PC-3 (cell line): ENCODE measurements around the gene TIE1. TPM values are rescaled to one million over a fixed set of nuclear protein-coding genes. Genes with fewer than 3 reads are reported as not detected.

ENCODE experiments used
- ATAC-seq: fragments of 200-7000 bp; cut with Tn5 transposase; 2 replicates; pipeline ENCODE4 v1.9.1; 2020; ENCODE audit warnings: mild to moderate bottlenecking, moderate library complexity
- BruUV-seq: library from RNA; stranded (reverse); fragments of 400-500 nt; replicated peaks from 2 replicates; lab custom pipeline; 2021; lab: Mats Ljungman, UMichigan
- CTCF ChIA-PET: fragments of 300-600 bp; sonication (Branson Sonifier 250); formaldehyde crosslinking; loops from one replicate; lab custom pipeline; 2022; ENCODE audit warnings: antibody characterized with exemption; lab: Charles Lee
- POLR2A ChIA-PET: fragments of 300-600 bp; sonication (Branson Sonifier 250); formaldehyde crosslinking; loops from one replicate; lab custom pipeline; 2022; ENCODE audit warnings: antibody characterized with exemption; ENCODE audit not compliant: unreplicated experiment; lab: Charles Lee
- DNase-seq: peaks from one replicate; pipeline ENCODE4 v3.0.0-alpha.2; 2015
- H2AFZ ChIP-seq: fragments of 300-600 bp; sonication (generic); 2 replicates; pipeline ENCODE4 v1.6.0; 2016; ENCODE audit warnings: antibody characterized with exemption, low read length
- H3F3A ChIP-seq: fragments of 300-600 bp; sonication (generic); one replicate; pipeline ENCODE4 v1.6.0; 2017; ENCODE audit warnings: antibody characterized with exemption, low read length, control low read depth, mild to moderate bottlenecking; ENCODE audit not compliant: unreplicated experiment
- H3K27ac ChIP-seq: fragments of 300-600 bp; sonication (generic); 2 replicates; pipeline ENCODE4 v1.5.1; 2016; ENCODE audit warnings: mild to moderate bottlenecking, low read length
- H3K27me3 ChIP-seq: fragments of 300-600 bp; sonication (generic); 2 replicates; pipeline ENCODE4 v1.6.1; 2016; ENCODE audit warnings: low read length, mixed read lengths
- H3K36me3 ChIP-seq: fragments of 300-600 bp; sonication (generic); 2 replicates; pipeline ENCODE4 v1.6.1; 2016; ENCODE audit warnings: low read depth, mixed run types, low read length, mixed read lengths
- H3K4me1 ChIP-seq: fragments of 300-600 bp; sonication (generic); 2 replicates; pipeline ENCODE4 v1.5.1; 2016; ENCODE audit warnings: low read length; ENCODE audit not compliant: insufficient read depth
- H3K4me2 ChIP-seq: fragments of 300-600 bp; sonication (generic); 2 replicates; pipeline ENCODE4 v1.6.0; 2016; ENCODE audit warnings: low read length
- H3K4me3 ChIP-seq: fragments of 300-600 bp; sonication (generic); 2 replicates; pipeline ENCODE4 v1.5.1; 2016; ENCODE audit warnings: mild to moderate bottlenecking, low read length, mixed read lengths
- H3K79me2 ChIP-seq: fragments of 300-600 bp; sonication (generic); 2 replicates; pipeline ENCODE4 v1.6.1; 2017; ENCODE audit warnings: low read length, mixed read lengths
- H3K9ac ChIP-seq: fragments of 300-600 bp; sonication (generic); 2 replicates; pipeline ENCODE4 v1.6.0; 2016; ENCODE audit warnings: mild to moderate bottlenecking, low read length
- H3K9me2 ChIP-seq: fragments of 300-600 bp; sonication (generic); replicated peaks from 2 replicates; pipeline ENCODE4 v1.6.1; 2016; ENCODE audit warnings: mixed run types, low read length, mixed read lengths
- H3K9me3 ChIP-seq: fragments of 300-600 bp; sonication (generic); 2 replicates; pipeline ENCODE4 v1.6.1; 2016; ENCODE audit warnings: low read length, mixed read lengths
- H4K20me1 ChIP-seq: fragments of 300-600 bp; sonication (generic); 2 replicates; pipeline ENCODE4 v1.6.1; 2016; ENCODE audit warnings: low read length, mixed read lengths
- CTCF ChIP-seq: fragments of 300-600 bp; sonication (generic); conservative IDR thresholded peaks from 2 replicates; pipeline ENCODE4 v1.5.1; 2017; ENCODE audit warnings: antibody characterized with exemption, low read depth, mild to moderate bottlenecking, low read length
- EZH2 ChIP-seq: fragments of 300-600 bp; sonication (generic); IDR thresholded peaks from one replicate; pipeline ENCODE4 v1.6.1; 2017; ENCODE audit warnings: antibody characterized with exemption, mild to moderate bottlenecking, low read length; ENCODE audit not compliant: unreplicated experiment
- EZH2phosphoT487 ChIP-seq: fragments of 300-600 bp; sonication (generic); IDR thresholded peaks from 2 replicates; pipeline ENCODE4 v1.6.1; 2018; ENCODE audit warnings: mild to moderate bottlenecking, antibody characterized with exemption, low read length, borderline replicate concordance
- intact Hi-C: fragments of 100-400 bp; cut with micrococcal nuclease; formaldehyde crosslinking; loops from 2 replicates; pipeline ENCODE4 v1.9.0; 2023
- total RNA-seq: library from RNA; depleted of rRNA; stranded (reverse); fragments of >200 nt; gene quantifications from 2 replicates; pipeline ENCODE4 v1.2.3, GENCODE V29; 2014

Gene TIE1
- total RNA-seq, 1 experiment from 2014 or later: 1.5 TPM

GRCh38 chr1:43366601-43367025 lies 65.8 kb downstream of the TIE1 start:
- Histone ChIP-seq H3K9me2 (no peaks in the 10 kb centered on the region), H3K9ac (peak overlapping the region; percentile 91), H3K4me1 (peaks cover 44% of the 10 kb centered on the region), H3K27me3 (no peaks in the 10 kb centered on the region), H3K9me3 (no peaks in the 10 kb centered on the region), H3K79me2 (peaks cover 65% of the 10 kb centered on the region), H3F3A (peaks cover 11% of the 10 kb centered on the region), H4K20me1 (no peaks in the 10 kb centered on the region), H3K4me3 (peak overlapping the region; percentile 86), H3K36me3 (peaks cover 28% of the 10 kb centered on the region), H2AFZ (no peak overlapping the region), H3K27ac (peak overlapping the region; percentile 88), H3K4me2 (peak overlapping the region; percentile 97)
- ChIA-PET POLR2A (interaction anchor here (0.5 to 0.7 kb wide), 2 partner anchors 17 to 159 kb away, joined by 4 read pairs; no protein-coding TSS in a partner anchor), CTCF (no interaction called here)
- no peak for TF ChIP-seq EZH2
- TF ChIP-seq EZH2phosphoT487: no peak
- no peak for TF ChIP-seq CTCF
- no TSS peak for BruUV-seq
- ATAC-seq (peak; percentile 1), DNase-seq (peak; percentile 51)
- intact Hi-C loops: no loop called here

- TSS peak; percentile 53 for BruUV-seq
- H3K9ac ChIP-seq: peak overlapping the region; percentile 91
Observed at GRCh38 chr1:43367026-43367903, 66.5 kb downstream of the TIE1 start.

More at GRCh38 chr1:43367026-43367903, 66.5 kb downstream of the TIE1 start:
- Histone ChIP-seq H3K79me2 (peaks cover 58% of the 10 kb centered on the region), H3K4me3 (peak overlapping the region; percentile 86), H2AFZ (peak overlapping the region; percentile 65), H3K27me3 (no peaks in the 10 kb centered on the region), H3K36me3 (peaks cover 21% of the 10 kb centered on the region; the same call in 1 of the 2 replicates), H3F3A (peaks cover 13% of the 10 kb centered on the region), H3K9me3 (no peaks in the 10 kb centered on the region), H3K4me1 (peaks cover 46% of the 10 kb centered on the region), H4K20me1 (no peaks in the 10 kb centered on the region), H3K9me2 (no peaks in the 10 kb centered on the region), H3K4me2 (peak overlapping the region; percentile 97), H3K27ac (peak overlapping the region; percentile 88)
- ChIA-PET CTCF (interaction anchor here (1.0 to 1.5 kb wide), 2 partner anchors 47 to 140 kb away, joined by 3 to 4 read pairs; no protein-coding TSS in a partner anchor), POLR2A (interaction anchor here (0.5 to 0.7 kb wide), 3 partner anchors 16 to 1433 kb away, joined by 4 read pairs; partner anchors contain the start of gene PLK3)
- ATAC-seq (peak; percentile 70), DNase-seq (peak; percentile 75)
- TF ChIP-seq CTCF (no peak), EZH2phosphoT487 (no peak), EZH2 (no peak)
- intact Hi-C loops: no loop called here
